NCI-H226 (cell line): Measurements from ENCODE around the gene SFPQ.

Experiments used
- DNase-seq: peaks from one replicate; pipeline ENCODE4 v3.0.0-alpha.2; 2015

Gene SFPQ

DNA sequence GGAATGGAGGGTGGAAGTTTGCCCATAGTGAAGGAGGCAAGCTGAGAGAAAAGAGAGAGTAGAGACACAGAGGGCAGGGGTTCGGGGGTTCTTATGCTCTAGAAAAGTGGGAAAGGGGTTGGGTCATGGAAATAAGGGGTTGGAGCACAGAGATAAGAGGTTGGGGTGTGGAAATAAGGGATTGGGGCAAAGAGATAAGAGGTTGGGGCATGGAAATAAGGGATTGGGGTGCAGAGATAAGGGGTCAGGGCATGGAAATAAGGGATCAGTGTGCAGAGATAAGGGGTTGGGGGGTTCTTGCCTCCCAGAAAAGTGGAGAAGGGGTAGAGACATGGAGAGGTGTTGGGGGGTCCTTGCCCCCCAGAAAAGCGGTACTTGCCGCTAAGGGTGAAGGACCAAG, 56.2 kb downstream of the SFPQ start:
- DNase-seq, result no peak
